Measurements from ENCODE around the gene LRRTM4.

The LRRTM4 gene

DNA sequence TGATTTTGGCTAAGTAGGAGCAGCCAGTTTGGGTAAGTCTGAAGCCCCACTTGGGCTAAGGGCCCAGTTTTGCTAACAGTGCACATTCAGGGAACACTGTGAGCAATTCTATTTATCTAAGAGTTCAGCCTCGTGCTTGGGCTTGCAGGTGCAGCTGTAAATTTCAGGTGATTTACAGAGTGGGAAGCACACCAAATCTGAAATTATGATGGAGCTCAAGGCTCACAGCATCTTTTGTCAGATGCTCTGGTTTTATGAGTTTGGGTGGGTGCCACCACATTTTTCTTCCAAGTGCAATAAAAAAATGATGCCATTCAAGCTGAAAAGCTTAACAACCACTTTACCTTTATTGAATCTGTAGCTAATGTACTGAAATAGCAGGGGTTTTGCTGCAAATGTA lies 671.2 kb downstream of the LRRTM4 start:
- Histone ChIP-seq H3K4me3 (ENCODE audit: low read depth in 1 of 2, low read length in 2 of 2) (no peak overlapping the region), H3K9me3 (ENCODE audit: low read length) (no peaks in the 10 kb centered on the region), H3K27me3 (ENCODE audit: control insufficient read depth in 1 of 2, insufficient read depth in 2 of 2, low read length in 2 of 2) (no peaks in the 10 kb centered on the region), H3K36me3 (ENCODE audit: insufficient read depth, low read length) (no peaks in the 10 kb centered on the region), H3K27ac (ENCODE audit: low read depth, low read length) (no peak overlapping the region), H3K4me1 (ENCODE audit: insufficient read depth, low read length) (no peaks in the 10 kb centered on the region), H3K9ac (ENCODE audit: low read length) (no peak overlapping the region)

- Histone ChIP-seq H3K36me3 (ENCODE audit: insufficient read depth, low read length) (no peaks in the 10 kb centered on the region), H3K27ac (ENCODE audit: low read depth, low read length) (no peak overlapping the region), H3K27me3 (ENCODE audit: control insufficient read depth in 1 of 2, insufficient read depth in 2 of 2, low read length in 2 of 2) (no peaks in the 10 kb centered on the region), H3K9ac (ENCODE audit: low read length) (no peak overlapping the region), H3K9me3 (ENCODE audit: low read length) (no peaks in the 10 kb centered on the region), H3K4me1 (ENCODE audit: insufficient read depth, low read length) (no peaks in the 10 kb centered on the region), H3K4me3 (ENCODE audit: low read depth in 1 of 2, low read length in 2 of 2) (no peak overlapping the region)
These were observed 673.1 kb downstream of the LRRTM4 start for GRCh38 chr2:76849086-76849485.

DNA sequence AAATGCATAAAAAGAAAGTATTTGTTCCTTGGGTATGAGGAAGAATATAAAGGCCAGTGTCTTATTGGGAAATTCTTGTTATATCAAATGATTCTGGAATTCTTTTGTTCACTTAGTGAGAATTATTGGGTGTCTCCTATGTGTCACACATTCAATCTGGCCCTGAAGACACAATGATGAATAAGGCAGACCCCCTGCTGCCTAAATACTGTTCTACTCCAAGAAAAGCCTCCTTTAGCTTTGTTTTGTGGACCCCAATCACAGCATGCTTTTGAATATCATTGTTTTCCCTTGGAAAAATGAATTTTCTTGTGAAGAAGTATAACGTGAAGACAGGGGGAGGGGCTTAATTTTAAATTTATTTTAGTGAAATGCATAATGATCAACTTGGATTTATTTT lies 682.4 kb downstream of the LRRTM4 start:
- no peaks in the 10 kb centered on the region for H3K9me3 ChIP-seq (ENCODE audit: low read length)
- H3K36me3 ChIP-seq (ENCODE audit: insufficient read depth, low read length) = no peaks in the 10 kb centered on the region
- H3K9ac ChIP-seq (ENCODE audit: low read length) = no peak overlapping the region
- no peaks in the 10 kb centered on the region for H3K4me1 ChIP-seq (ENCODE audit: insufficient read depth, low read length)
- no peaks in the 10 kb centered on the region for H3K27me3 ChIP-seq (ENCODE audit: control insufficient read depth in 1 of 2, insufficient read depth in 2 of 2, low read length in 2 of 2)
- H3K4me3 ChIP-seq (ENCODE audit: low read depth in 1 of 2, low read length in 2 of 2) = no peak overlapping the region
- H3K27ac ChIP-seq (ENCODE audit: low read depth, low read length) = no peak overlapping the region

- Histone ChIP-seq H3K27me3 (ENCODE audit: control insufficient read depth in 1 of 2, insufficient read depth in 2 of 2, low read length in 2 of 2) (no peaks in the 10 kb centered on the region), H3K27ac (ENCODE audit: low read depth, low read length) (no peak overlapping the region), H3K9ac (ENCODE audit: low read length) (no peak overlapping the region), H3K36me3 (ENCODE audit: insufficient read depth, low read length) (no peaks in the 10 kb centered on the region), H3K4me1 (ENCODE audit: insufficient read depth, low read length) (no peaks in the 10 kb centered on the region), H3K9me3 (ENCODE audit: low read length) (no peaks in the 10 kb centered on the region), H3K4me3 (ENCODE audit: low read depth in 1 of 2, low read length in 2 of 2) (no peak overlapping the region)
These were observed 692.6 kb downstream of the LRRTM4 start for GRCh38 chr2:76829374-76830234.

DNA sequence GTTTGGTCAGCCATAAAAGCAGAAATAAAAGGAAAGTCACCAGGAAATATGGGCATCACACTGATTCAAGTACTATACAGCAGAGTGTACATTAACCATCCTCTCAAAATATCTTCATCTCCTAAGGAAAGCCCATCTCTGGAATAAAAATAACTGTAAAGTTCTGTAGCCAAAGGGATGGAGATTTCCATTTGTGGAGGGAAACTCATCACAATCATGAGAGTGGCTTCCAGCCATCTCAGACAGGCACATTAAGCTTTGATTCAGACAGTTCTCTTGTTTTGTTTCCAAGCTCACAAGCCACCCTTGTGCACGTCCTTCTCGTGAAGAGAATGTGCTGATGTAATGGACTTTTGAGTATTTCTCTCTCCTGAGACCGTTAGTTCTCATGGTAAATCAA lies 695.5 kb downstream of the LRRTM4 start:
- no peaks in the 10 kb centered on the region for H3K4me1 ChIP-seq (ENCODE audit: insufficient read depth, low read length)
- no peak overlapping the region for H3K27ac ChIP-seq (ENCODE audit: low read depth, low read length)
- H3K9ac ChIP-seq (ENCODE audit: low read length) = no peak overlapping the region
- no peak overlapping the region for H3K4me3 ChIP-seq (ENCODE audit: low read depth in 1 of 2, low read length in 2 of 2)
- H3K9me3 ChIP-seq (ENCODE audit: low read length) = no peaks in the 10 kb centered on the region
- H3K27me3 ChIP-seq (ENCODE audit: control insufficient read depth in 1 of 2, insufficient read depth in 2 of 2, low read length in 2 of 2) = no peaks in the 10 kb centered on the region
- no peaks in the 10 kb centered on the region for H3K36me3 ChIP-seq (ENCODE audit: insufficient read depth, low read length)

- Histone ChIP-seq H3K27ac (ENCODE audit: low read depth, low read length) (no peak overlapping the region), H3K27me3 (ENCODE audit: control insufficient read depth in 1 of 2, insufficient read depth in 2 of 2, low read length in 2 of 2) (no peaks in the 10 kb centered on the region), H3K36me3 (ENCODE audit: insufficient read depth, low read length) (no peaks in the 10 kb centered on the region), H3K4me3 (ENCODE audit: low read depth in 1 of 2, low read length in 2 of 2) (no peak overlapping the region), H3K9me3 (ENCODE audit: low read length) (no peaks in the 10 kb centered on the region), H3K9ac (ENCODE audit: low read length) (no peak overlapping the region), H3K4me1 (ENCODE audit: insufficient read depth, low read length) (no peaks in the 10 kb centered on the region)
These were observed 696.8 kb downstream of the LRRTM4 start for GRCh38 chr2:76825140-76825970.

GRCh38 chr2:76821731-76822130 lies 700.4 kb downstream of the LRRTM4 start:
- Histone ChIP-seq H3K27me3 (ENCODE audit: control insufficient read depth in 1 of 2, insufficient read depth in 2 of 2, low read length in 2 of 2) (no peaks in the 10 kb centered on the region), H3K9me3 (ENCODE audit: low read length) (no peaks in the 10 kb centered on the region), H3K4me3 (ENCODE audit: low read depth in 1 of 2, low read length in 2 of 2) (no peak overlapping the region), H3K36me3 (ENCODE audit: insufficient read depth, low read length) (no peaks in the 10 kb centered on the region), H3K4me1 (ENCODE audit: insufficient read depth, low read length) (no peaks in the 10 kb centered on the region), H3K27ac (ENCODE audit: low read depth, low read length) (no peak overlapping the region), H3K9ac (ENCODE audit: low read length) (no peak overlapping the region)

DNA sequence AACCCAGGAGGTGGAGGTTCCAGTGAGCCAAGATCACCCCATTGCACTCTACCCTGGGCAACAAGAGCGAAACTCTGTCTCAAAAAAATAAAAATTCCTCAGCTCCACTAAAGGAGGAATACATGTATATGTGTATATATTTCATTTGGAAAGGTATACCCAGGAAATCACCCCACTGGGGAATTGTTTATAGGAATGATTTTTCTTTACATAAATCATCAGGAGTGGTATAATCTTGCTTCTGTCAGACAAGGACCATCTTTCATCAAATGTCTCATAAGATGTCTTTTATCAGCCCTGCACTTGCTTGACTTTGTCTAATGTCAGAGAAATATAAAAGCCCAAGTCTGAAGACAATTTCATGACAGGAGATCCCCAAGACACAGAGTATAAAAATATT lies 709.1 kb downstream of the LRRTM4 start:
- Histone ChIP-seq H3K4me3 (ENCODE audit: low read depth in 1 of 2, low read length in 2 of 2) (no peak overlapping the region), H3K36me3 (ENCODE audit: insufficient read depth, low read length) (no peaks in the 10 kb centered on the region), H3K9ac (ENCODE audit: low read length) (no peak overlapping the region), H3K27ac (ENCODE audit: low read depth, low read length) (no peak overlapping the region), H3K4me1 (ENCODE audit: insufficient read depth, low read length) (peaks cover 4% of the 10 kb centered on the region), H3K27me3 (ENCODE audit: control insufficient read depth in 1 of 2, insufficient read depth in 2 of 2, low read length in 2 of 2) (no peaks in the 10 kb centered on the region), H3K9me3 (ENCODE audit: low read length) (no peaks in the 10 kb centered on the region)

DNA sequence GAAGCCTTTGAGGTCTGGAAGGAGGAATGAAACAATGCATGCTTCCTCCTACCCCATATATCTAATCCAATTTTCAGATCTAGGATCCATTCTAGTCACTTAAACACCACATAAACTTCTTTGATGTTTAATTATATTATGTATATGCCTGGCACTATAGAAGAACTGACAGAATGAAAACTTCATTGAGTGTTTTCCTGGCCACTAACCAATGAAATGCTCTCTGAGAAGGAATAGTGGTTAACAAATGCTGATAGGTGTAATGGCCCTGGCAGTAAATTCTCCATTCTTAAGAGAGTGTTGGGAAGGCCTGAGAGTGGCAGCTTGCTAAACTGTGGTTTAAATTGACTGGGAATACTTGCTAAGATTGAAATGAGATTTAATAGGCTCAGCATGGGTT lies 710.0 kb downstream of the LRRTM4 start:
- Histone ChIP-seq H3K9me3 (ENCODE audit: low read length) (no peaks in the 10 kb centered on the region), H3K9ac (ENCODE audit: low read length) (no peak overlapping the region), H3K27ac (ENCODE audit: low read depth, low read length) (no peak overlapping the region)

DNA sequence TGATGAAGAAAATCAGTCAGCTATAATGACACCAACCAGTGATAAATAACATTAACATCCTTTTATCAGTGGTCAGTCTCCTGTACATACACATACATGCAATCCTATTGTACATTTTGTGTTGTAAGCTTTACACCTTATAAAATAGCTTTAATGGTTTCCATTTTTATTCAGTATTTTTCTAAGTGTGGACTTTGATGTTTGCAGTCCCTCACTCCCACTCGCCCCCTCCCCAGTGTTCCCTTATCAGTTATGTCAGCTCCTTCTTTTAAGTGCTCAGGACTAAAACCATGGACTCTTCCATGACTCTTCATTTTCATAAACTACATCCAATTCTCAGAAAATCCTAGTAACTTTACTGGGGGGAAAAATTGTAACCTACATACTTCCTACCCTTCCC lies 713.0 kb downstream of the LRRTM4 start:
- peaks cover 4% of the 10 kb centered on the region for H3K4me1 ChIP-seq (ENCODE audit: insufficient read depth, low read length)
- H3K27me3 ChIP-seq (ENCODE audit: control insufficient read depth in 1 of 2, insufficient read depth in 2 of 2, low read length in 2 of 2) = no peaks in the 10 kb centered on the region

More for the DNA sequence above, 710.0 kb downstream of the LRRTM4 start:
- H3K36me3 ChIP-seq (ENCODE audit: insufficient read depth, low read length) = no peaks in the 10 kb centered on the region
- H3K4me1 ChIP-seq (ENCODE audit: insufficient read depth, low read length) = peaks cover 4% of the 10 kb centered on the region
- H3K27me3 ChIP-seq (ENCODE audit: control insufficient read depth in 1 of 2, insufficient read depth in 2 of 2, low read length in 2 of 2) = no peaks in the 10 kb centered on the region
- no peak overlapping the region for H3K4me3 ChIP-seq (ENCODE audit: low read depth in 1 of 2, low read length in 2 of 2)

GRCh38 chr2:76808732-76809131 lies 713.4 kb downstream of the LRRTM4 start:
- Histone ChIP-seq H3K4me3 (ENCODE audit: low read depth in 1 of 2, low read length in 2 of 2) (no peak overlapping the region), H3K36me3 (ENCODE audit: insufficient read depth, low read length) (no peaks in the 10 kb centered on the region), H3K27me3 (ENCODE audit: control insufficient read depth in 1 of 2, insufficient read depth in 2 of 2, low read length in 2 of 2) (no peaks in the 10 kb centered on the region), H3K4me1 (ENCODE audit: insufficient read depth, low read length) (peaks cover 4% of the 10 kb centered on the region), H3K9me3 (ENCODE audit: low read length) (no peaks in the 10 kb centered on the region), H3K9ac (ENCODE audit: low read length) (no peak overlapping the region), H3K27ac (ENCODE audit: low read depth, low read length) (no peak overlapping the region)

More for the DNA sequence above, 713.0 kb downstream of the LRRTM4 start:
- no peaks in the 10 kb centered on the region for H3K36me3 ChIP-seq (ENCODE audit: insufficient read depth, low read length)
- no peak overlapping the region for H3K27ac ChIP-seq (ENCODE audit: low read depth, low read length)
- H3K9me3 ChIP-seq (ENCODE audit: low read length) = no peaks in the 10 kb centered on the region
- H3K9ac ChIP-seq (ENCODE audit: low read length) = no peak overlapping the region
- no peak overlapping the region for H3K4me3 ChIP-seq (ENCODE audit: low read depth in 1 of 2, low read length in 2 of 2)
